ENCODE measurements around the gene KPRP.
A peak's percentile ranks its signal among the peaks of the same experiment; 100 is the strongest.

The KPRP gene

GRCh38 chr1:152735648-152736047, 22.2 kb upstream of the KPRP start:
- no peak overlapping the region for H3K27ac ChIP-seq
- no peak overlapping the region for H2AFZ ChIP-seq (ENCODE audit: low read depth)
- H3K36me3 ChIP-seq (ENCODE audit: insufficient read depth): no peaks in the 10 kb centered on the region
- no peaks in the 10 kb centered on the region for H3K79me2 ChIP-seq (ENCODE audit: insufficient read depth, low read depth)
- H4K20me1 ChIP-seq (ENCODE audit: insufficient read depth): no peaks in the 10 kb centered on the region
- no peak overlapping the region for H3K9ac ChIP-seq
- H3K4me2 ChIP-seq: no peak overlapping the region
- no peaks in the 10 kb centered on the region for H3K4me1 ChIP-seq (ENCODE audit: low read depth, poor library complexity, severe bottlenecking)
- H3K4me3 ChIP-seq (IDR thresholded peaks at IDR 0.05; ENCODE audit: insufficient read depth, low read depth, low read length): no peak overlapping the region
- no peaks in the 10 kb centered on the region for H3K27me3 ChIP-seq (ENCODE audit: insufficient read depth, low read depth)
- TF ChIP-seq CTCF (conservative IDR thresholded peaks at IDR 0.05; ENCODE audit: low read depth, low read length): peak; percentile 60

DNA sequence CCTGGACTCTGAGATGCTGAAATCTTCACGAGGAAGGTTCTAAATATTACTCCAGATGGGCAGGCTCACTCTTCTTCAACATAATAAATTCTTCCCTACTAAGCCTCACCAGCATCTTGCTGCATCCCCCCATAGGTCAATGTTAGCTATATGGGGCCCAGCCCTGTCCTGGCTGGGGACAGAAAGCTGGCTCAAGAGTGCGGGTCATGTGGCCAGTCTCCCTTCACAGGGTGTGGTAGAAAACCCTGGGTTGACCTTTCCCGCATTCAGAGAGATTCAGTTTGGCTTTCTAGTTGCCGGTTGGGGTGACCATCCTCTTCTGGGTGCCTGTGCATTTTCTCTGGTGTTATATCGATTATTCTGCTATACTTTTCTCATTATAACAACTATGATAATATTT, 19.8 kb upstream of the KPRP start:
- H3K4me1 ChIP-seq (ENCODE audit: low read depth, poor library complexity, severe bottlenecking): no peaks in the 10 kb centered on the region
- TF ChIP-seq CTCF (conservative IDR thresholded peaks at IDR 0.05; ENCODE audit: low read depth, low read length): no peak
- H2AFZ ChIP-seq (ENCODE audit: low read depth): no peak overlapping the region
- H3K4me3 ChIP-seq (IDR thresholded peaks at IDR 0.05; ENCODE audit: insufficient read depth, low read depth, low read length): no peak overlapping the region
- no peaks in the 10 kb centered on the region for H3K27me3 ChIP-seq (ENCODE audit: insufficient read depth, low read depth)
- H3K27ac ChIP-seq: no peak overlapping the region
- H3K4me2 ChIP-seq: no peak overlapping the region
- H3K79me2 ChIP-seq (ENCODE audit: insufficient read depth, low read depth): no peaks in the 10 kb centered on the region
- H4K20me1 ChIP-seq (ENCODE audit: insufficient read depth): no peaks in the 10 kb centered on the region
- no peaks in the 10 kb centered on the region for H3K36me3 ChIP-seq (ENCODE audit: insufficient read depth)
- H3K9ac ChIP-seq: no peak overlapping the region

DNA sequence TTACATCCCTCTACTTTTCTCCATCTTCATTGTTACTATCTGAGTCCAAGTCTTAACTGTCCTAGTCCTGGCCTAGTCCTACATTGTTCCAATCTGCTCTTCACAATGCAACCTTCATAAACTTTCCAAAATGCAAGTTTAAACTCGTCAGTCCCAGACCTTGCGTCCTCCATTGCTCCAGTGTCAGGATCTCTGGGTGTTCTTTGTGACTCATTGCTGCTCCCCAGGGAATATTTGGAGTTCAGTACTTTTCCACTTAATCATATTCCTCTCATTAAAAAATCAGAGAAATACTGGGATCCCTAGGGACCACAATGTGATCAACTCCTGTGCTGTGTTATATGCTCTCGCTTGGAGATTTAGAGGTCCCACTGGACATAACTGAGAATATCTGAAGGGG, 18.0 kb upstream of the KPRP start:
- no peak overlapping the region for H2AFZ ChIP-seq (ENCODE audit: low read depth)
- no peaks in the 10 kb centered on the region for H3K36me3 ChIP-seq (ENCODE audit: insufficient read depth)
- H3K9ac ChIP-seq: no peak overlapping the region
- H4K20me1 ChIP-seq (ENCODE audit: insufficient read depth): no peaks in the 10 kb centered on the region
- no peaks in the 10 kb centered on the region for H3K4me1 ChIP-seq (ENCODE audit: low read depth, poor library complexity, severe bottlenecking)
- H3K4me2 ChIP-seq: no peak overlapping the region
- no peak overlapping the region for H3K4me3 ChIP-seq (IDR thresholded peaks at IDR 0.05; ENCODE audit: insufficient read depth, low read depth, low read length)
- no peak for TF ChIP-seq CTCF (conservative IDR thresholded peaks at IDR 0.05; ENCODE audit: low read depth, low read length)
- H3K27ac ChIP-seq: no peak overlapping the region
- no peaks in the 10 kb centered on the region for H3K79me2 ChIP-seq (ENCODE audit: insufficient read depth, low read depth)
- no peaks in the 10 kb centered on the region for H3K27me3 ChIP-seq (ENCODE audit: insufficient read depth, low read depth)

DNA sequence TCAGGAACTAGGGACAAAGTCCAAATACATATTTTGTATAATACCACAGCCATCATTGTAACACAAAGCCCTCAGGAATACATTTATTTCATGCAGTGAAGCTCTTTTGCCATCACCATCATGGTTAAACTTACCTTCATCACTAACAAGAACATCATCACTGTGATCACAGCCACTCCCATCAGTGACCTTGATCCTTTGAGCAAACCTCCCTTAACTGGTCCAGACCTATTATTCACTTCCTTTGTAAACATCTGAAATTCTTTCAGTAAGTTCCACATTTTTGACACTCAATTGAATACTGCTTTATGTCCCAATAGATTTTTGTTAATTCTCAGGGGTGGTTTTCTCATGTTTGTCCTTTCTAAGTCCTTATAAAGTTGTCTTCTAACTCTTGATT, 16.2 kb upstream of the KPRP start:
- Histone ChIP-seq H3K9ac (no peak overlapping the region), H3K4me3 (IDR thresholded peaks at IDR 0.05; ENCODE audit: insufficient read depth, low read depth, low read length) (no peak overlapping the region), H2AFZ (ENCODE audit: low read depth) (no peak overlapping the region), H3K4me2 (no peak overlapping the region), H3K27ac (no peak overlapping the region), H3K36me3 (ENCODE audit: insufficient read depth) (no peaks in the 10 kb centered on the region), H4K20me1 (ENCODE audit: insufficient read depth) (no peaks in the 10 kb centered on the region), H3K4me1 (ENCODE audit: low read depth, poor library complexity, severe bottlenecking) (no peaks in the 10 kb centered on the region), H3K27me3 (ENCODE audit: insufficient read depth, low read depth) (no peaks in the 10 kb centered on the region), H3K79me2 (ENCODE audit: insufficient read depth, low read depth) (no peaks in the 10 kb centered on the region)
- TF ChIP-seq CTCF (conservative IDR thresholded peaks at IDR 0.05; ENCODE audit: low read depth, low read length): no peak
